ENCODE results near the gene DSCAM.

DNA sequence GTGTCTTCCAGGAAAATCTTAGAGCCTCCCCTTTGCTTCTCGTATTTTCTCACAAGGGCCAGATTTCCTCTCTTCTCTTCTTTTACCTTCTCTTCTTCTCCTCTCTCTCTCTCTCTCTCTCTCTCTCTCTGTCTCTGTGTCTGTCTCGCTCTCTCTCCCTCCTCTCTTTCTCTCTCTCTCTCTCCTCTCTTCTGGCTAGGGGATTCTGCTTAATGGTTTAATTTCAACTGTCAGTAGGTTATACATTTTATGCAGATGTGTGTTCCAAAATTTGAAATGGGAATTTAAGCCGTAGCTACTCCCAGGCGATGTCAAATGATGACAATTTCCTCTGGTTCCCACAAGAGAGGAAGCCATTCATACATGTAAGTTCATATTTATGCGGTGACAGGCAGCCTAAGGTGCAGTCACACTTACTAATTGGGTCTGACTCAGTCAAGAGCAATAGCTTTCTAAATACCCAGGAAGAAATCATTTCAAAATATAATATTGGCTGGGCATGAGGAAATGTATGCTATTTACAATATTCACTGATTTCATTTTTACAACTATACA is 1.4 kb downstream of the DSCAM start:
- TF ChIP-seq, protein P1, sequence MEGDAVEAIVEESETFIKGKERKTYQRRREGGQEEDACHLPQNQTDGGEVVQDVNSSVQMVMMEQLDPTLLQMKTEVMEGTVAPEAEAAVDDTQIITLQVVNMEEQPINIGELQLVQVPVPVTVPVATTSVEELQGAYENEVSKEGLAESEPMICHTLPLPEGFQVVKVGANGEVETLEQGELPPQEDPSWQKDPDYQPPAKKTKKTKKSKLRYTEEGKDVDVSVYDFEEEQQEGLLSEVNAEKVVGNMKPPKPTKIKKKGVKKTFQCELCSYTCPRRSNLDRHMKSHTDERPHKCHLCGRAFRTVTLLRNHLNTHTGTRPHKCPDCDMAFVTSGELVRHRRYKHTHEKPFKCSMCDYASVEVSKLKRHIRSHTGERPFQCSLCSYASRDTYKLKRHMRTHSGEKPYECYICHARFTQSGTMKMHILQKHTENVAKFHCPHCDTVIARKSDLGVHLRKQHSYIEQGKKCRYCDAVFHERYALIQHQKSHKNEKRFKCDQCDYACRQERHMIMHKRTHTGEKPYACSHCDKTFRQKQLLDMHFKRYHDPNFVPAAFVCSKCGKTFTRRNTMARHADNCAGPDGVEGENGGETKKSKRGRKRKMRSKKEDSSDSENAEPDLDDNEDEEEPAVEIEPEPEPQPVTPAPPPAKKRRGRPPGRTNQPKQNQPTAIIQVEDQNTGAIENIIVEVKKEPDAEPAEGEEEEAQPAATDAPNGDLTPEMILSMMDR (IDR thresholded peaks at IDR 0.05) = no peak
- no peak for TF ChIP-seq EZH2 (IDR thresholded peaks at IDR 0.05; ENCODE audit: borderline replicate concordance, insufficient read depth, low read depth, low read length, poor library complexity, severe bottlenecking)
